ENCODE results near the gene OR4A16.

DNA sequence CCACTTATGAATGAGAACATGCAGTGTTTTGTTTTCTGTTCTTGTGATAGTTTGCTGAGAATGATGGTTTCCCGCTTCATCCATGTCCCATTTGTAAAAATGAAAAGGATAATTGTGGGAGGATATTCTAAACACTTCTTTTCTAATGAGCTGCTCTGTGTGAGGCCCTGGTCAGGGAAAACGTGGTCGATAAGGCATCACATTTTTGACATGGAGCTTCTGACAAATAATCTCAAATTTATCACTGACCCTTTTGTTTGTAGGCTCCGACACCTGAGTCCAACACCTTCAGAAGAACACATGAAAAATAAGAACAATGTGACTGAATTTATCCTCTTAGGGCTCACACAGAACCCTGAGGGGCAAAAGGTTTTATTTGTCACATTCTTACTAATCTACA is 24.7 kb downstream of the OR4A16 start, which contains the start of gene OR4A15:
- TF ChIP-seq POLR2A (IDR thresholded peaks at IDR 0.05; ENCODE audit: borderline replicate concordance, extremely low read depth, insufficient read depth, insufficient read length) (no peak), FOSL1 (IDR thresholded peaks at IDR 0.05; ENCODE audit: low read depth) (no peak), POLR2AphosphoS5 (IDR thresholded peaks at IDR 0.05; ENCODE audit: low read depth, low read length) (no peak)

Data from HCT116 (cell line).